Measurements from ENCODE around the gene CASP3. TPM values are rescaled to one million over a fixed set of nuclear protein-coding genes. Genes with fewer than 3 reads are reported as not detected.
"Not testable (repeated sequence)": the region's sequence is repeated elsewhere in the genome, so short reads cannot be mapped to it uniquely, and the experiment has no call there.

CASP3 gene
- total RNA-seq, 1 experiment from 2014 or later, result 65.5 TPM

DNA sequence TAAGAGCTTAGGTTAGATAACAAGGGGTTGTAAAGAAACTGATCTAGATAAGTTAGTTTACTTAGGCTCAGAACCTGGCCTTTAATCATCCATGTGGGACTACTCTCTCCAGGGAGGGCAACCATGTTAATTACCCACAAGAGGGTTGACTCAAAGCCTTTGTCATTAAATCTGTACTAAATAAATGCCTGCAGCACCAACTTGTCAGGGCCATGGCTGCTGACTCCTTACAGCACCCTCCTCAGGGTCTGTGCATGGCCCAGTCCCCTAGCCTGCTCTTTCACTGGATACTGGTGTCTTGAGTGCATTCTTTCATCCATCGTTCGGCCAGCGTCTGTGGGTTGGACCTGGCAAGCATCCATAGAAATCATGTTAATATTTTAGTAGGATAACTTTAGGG is 34.7 kb downstream of the CASP3 start:
- H3K4me3 ChIP-seq (ENCODE audit: low read depth, low read length, poor library complexity, severe bottlenecking), result no peak overlapping the region
- no peaks in the 10 kb centered on the region for H3K36me3 ChIP-seq (ENCODE audit: insufficient read depth, low read length, poor library complexity, severe bottlenecking)
- no peaks in the 10 kb centered on the region for H3K9me3 ChIP-seq (ENCODE audit: low read depth, low read length, poor library complexity, severe bottlenecking)
- CTCF ChIA-PET, result no interaction called here
- no peaks in the 10 kb centered on the region for H3K27me3 ChIP-seq (replicated peaks; ENCODE audit: insufficient read depth, low read depth, low read length, poor library complexity)
- POLR2A ChIA-PET (ENCODE audit: low non-redundant PET), result no interaction called here
- no TSS peak for BruUV-seq (replicated peaks)
- TF ChIP-seq EZH2 (IDR thresholded peaks at IDR 0.05; ENCODE audit: borderline replicate concordance, low read depth, low read length, poor library complexity, severe bottlenecking), result no peak
- TF ChIP-seq, protein P1, sequence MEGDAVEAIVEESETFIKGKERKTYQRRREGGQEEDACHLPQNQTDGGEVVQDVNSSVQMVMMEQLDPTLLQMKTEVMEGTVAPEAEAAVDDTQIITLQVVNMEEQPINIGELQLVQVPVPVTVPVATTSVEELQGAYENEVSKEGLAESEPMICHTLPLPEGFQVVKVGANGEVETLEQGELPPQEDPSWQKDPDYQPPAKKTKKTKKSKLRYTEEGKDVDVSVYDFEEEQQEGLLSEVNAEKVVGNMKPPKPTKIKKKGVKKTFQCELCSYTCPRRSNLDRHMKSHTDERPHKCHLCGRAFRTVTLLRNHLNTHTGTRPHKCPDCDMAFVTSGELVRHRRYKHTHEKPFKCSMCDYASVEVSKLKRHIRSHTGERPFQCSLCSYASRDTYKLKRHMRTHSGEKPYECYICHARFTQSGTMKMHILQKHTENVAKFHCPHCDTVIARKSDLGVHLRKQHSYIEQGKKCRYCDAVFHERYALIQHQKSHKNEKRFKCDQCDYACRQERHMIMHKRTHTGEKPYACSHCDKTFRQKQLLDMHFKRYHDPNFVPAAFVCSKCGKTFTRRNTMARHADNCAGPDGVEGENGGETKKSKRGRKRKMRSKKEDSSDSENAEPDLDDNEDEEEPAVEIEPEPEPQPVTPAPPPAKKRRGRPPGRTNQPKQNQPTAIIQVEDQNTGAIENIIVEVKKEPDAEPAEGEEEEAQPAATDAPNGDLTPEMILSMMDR (conservative IDR thresholded peaks at IDR 0.05; ENCODE audit: low read depth, low read length), result no peak
- intact Hi-C loops (cut with micrococcal nuclease; ENCODE audit: unreplicated experiment), result no loop called here
- H3K4me1 ChIP-seq (ENCODE audit: insufficient read depth, low read length, poor library complexity, severe bottlenecking), result no peaks in the 10 kb centered on the region
- no peak overlapping the region for H3K27ac ChIP-seq (ENCODE audit: low read depth, low read length, poor library complexity, severe bottlenecking)
- DNase-seq (ENCODE audit: low spot score), result no peak

DNA sequence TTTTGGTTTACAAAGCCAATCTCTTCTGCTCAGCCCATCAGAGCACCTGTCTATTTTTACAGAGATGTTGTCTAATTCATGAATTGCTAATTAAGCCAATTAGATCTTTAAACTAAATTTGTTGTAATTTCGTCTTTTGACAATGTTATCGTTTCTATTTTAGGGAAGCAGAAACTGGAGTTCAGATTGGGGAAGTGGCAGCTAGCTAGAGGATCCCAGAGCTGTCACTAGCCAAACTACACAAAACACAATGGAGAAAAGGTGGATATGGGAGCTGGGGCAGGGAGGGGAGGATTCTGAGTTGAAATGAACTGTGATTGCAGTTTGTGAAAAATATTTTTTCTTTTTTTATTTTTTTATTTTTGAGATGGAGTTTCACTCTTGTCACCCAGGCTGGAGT is 35.8 kb downstream of the CASP3 start:
- TF ChIP-seq, protein P1 (conservative IDR thresholded peaks at IDR 0.05; ENCODE audit: low read depth, low read length), result no peak
- TF ChIP-seq EZH2 (IDR thresholded peaks at IDR 0.05; ENCODE audit: borderline replicate concordance, low read depth, low read length, poor library complexity, severe bottlenecking), result no peak
- Histone ChIP-seq H3K27me3 (replicated peaks; ENCODE audit: insufficient read depth, low read depth, low read length, poor library complexity) (no peaks in the 10 kb centered on the region), H3K4me1 (ENCODE audit: insufficient read depth, low read length, poor library complexity, severe bottlenecking) (no peaks in the 10 kb centered on the region), H3K36me3 (ENCODE audit: insufficient read depth, low read length, poor library complexity, severe bottlenecking) (no peaks in the 10 kb centered on the region), H3K9me3 (ENCODE audit: low read depth, low read length, poor library complexity, severe bottlenecking) (no peaks in the 10 kb centered on the region), H3K4me3 (ENCODE audit: low read depth, low read length, poor library complexity, severe bottlenecking) (no peak overlapping the region), H3K27ac (ENCODE audit: low read depth, low read length, poor library complexity, severe bottlenecking) (no peak overlapping the region)
- POLR2A ChIA-PET (ENCODE audit: low non-redundant PET), result no interaction called here
- CTCF ChIA-PET, result no interaction called here
- DNase-seq (ENCODE audit: low spot score), result no peak
- no TSS peak for BruUV-seq (replicated peaks)
- intact Hi-C loops (cut with micrococcal nuclease; ENCODE audit: unreplicated experiment), result no loop called here

DNA sequence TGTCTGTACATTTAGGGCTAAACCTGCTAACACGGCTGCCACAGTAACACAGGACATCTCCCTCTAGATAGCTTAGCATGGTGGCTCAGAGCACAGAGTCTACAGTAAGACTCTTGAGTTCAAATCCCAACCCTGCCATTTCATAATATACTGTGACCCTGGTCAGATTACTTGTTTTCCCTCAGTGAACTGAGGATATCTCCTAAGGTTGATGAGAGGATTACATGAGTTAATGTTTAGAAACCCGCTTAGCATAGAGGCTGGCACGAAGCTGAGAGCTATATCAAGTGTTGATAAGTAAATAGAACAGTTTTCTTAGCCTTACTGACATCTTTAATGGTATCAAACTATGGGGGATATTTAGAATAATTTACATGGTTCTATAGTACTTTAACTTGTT is 37.2 kb downstream of the CASP3 start:
- CTCF ChIA-PET, result no interaction called here
- Histone ChIP-seq H3K36me3 (ENCODE audit: insufficient read depth, low read length, poor library complexity, severe bottlenecking) (no peaks in the 10 kb centered on the region), H3K4me3 (ENCODE audit: low read depth, low read length, poor library complexity, severe bottlenecking) (no peak overlapping the region), H3K9me3 (ENCODE audit: low read depth, low read length, poor library complexity, severe bottlenecking) (no peaks in the 10 kb centered on the region), H3K4me1 (ENCODE audit: insufficient read depth, low read length, poor library complexity, severe bottlenecking) (no peaks in the 10 kb centered on the region), H3K27ac (ENCODE audit: low read depth, low read length, poor library complexity, severe bottlenecking) (no peak overlapping the region), H3K27me3 (replicated peaks; ENCODE audit: insufficient read depth, low read depth, low read length, poor library complexity) (no peaks in the 10 kb centered on the region)
- no TSS peak for BruUV-seq (replicated peaks)
- TF ChIP-seq, protein P1 (conservative IDR thresholded peaks at IDR 0.05; ENCODE audit: low read depth, low read length), result no peak
- no peak for TF ChIP-seq EZH2 (IDR thresholded peaks at IDR 0.05; ENCODE audit: borderline replicate concordance, low read depth, low read length, poor library complexity, severe bottlenecking)
- DNase-seq (ENCODE audit: low spot score), result no peak
- intact Hi-C loops (cut with micrococcal nuclease; ENCODE audit: unreplicated experiment), result no loop called here
- POLR2A ChIA-PET (ENCODE audit: low non-redundant PET), result no interaction called here

DNA sequence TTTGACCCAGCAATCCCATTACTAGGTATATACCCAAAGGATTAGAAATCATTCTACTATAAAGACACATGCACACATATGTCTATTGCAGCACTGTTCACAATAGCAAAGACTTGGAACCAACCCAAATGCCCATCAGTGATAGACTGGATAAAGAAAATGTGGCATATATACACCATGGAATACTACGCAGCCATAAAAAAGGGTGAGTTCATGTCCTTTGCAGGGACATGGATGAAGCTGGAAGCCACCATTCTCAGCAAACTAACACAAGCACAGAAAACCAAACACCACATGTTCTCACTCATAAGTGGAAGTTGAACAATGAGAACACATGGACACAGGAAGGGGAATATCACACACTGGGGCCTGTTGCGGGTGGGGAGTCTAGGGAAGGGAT is 41.8 kb downstream of the CASP3 start:
- H3K4me1 ChIP-seq (ENCODE audit: insufficient read depth, low read length, poor library complexity, severe bottlenecking); intact Hi-C loops (cut with micrococcal nuclease; ENCODE audit: unreplicated experiment); H3K27me3 ChIP-seq (replicated peaks; ENCODE audit: insufficient read depth, low read depth, low read length, poor library complexity); CTCF ChIA-PET; DNase-seq (ENCODE audit: low spot score); H3K4me3 ChIP-seq (ENCODE audit: low read depth, low read length, poor library complexity, severe bottlenecking); BruUV-seq (replicated peaks); POLR2A ChIA-PET (ENCODE audit: low non-redundant PET); H3K27ac ChIP-seq (ENCODE audit: low read depth, low read length, poor library complexity, severe bottlenecking); H3K36me3 ChIP-seq (ENCODE audit: insufficient read depth, low read length, poor library complexity, severe bottlenecking); H3K9me3 ChIP-seq (ENCODE audit: low read depth, low read length, poor library complexity, severe bottlenecking): not testable (repeated sequence)

DNA sequence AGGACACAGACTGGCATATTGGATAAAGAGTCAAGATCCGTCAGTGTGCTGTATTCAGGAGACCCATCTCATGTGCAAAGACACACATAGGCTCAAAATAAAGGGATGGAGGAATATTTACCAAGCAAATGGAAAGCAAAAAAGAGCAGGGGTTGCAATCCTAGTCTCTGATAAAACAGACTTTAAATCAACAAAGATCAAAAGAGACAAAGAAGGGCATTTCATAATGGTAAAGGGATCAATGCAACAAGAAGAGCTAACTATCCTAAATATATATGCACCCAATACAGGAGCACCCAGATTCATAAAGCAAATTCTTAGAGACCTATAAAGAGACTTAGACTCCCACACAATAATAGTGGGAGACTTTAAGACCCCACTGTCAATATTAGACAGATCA is 46.4 kb downstream of the CASP3 start:
- H3K27me3 ChIP-seq (replicated peaks; ENCODE audit: insufficient read depth, low read depth, low read length, poor library complexity); H3K9me3 ChIP-seq (ENCODE audit: low read depth, low read length, poor library complexity, severe bottlenecking); BruUV-seq (replicated peaks); H3K36me3 ChIP-seq (ENCODE audit: insufficient read depth, low read length, poor library complexity, severe bottlenecking); POLR2A ChIA-PET (ENCODE audit: low non-redundant PET); DNase-seq (ENCODE audit: low spot score); CTCF ChIA-PET; H3K4me3 ChIP-seq (ENCODE audit: low read depth, low read length, poor library complexity, severe bottlenecking); intact Hi-C loops (cut with micrococcal nuclease; ENCODE audit: unreplicated experiment); H3K27ac ChIP-seq (ENCODE audit: low read depth, low read length, poor library complexity, severe bottlenecking); H3K4me1 ChIP-seq (ENCODE audit: insufficient read depth, low read length, poor library complexity, severe bottlenecking): not testable (repeated sequence)

DNA sequence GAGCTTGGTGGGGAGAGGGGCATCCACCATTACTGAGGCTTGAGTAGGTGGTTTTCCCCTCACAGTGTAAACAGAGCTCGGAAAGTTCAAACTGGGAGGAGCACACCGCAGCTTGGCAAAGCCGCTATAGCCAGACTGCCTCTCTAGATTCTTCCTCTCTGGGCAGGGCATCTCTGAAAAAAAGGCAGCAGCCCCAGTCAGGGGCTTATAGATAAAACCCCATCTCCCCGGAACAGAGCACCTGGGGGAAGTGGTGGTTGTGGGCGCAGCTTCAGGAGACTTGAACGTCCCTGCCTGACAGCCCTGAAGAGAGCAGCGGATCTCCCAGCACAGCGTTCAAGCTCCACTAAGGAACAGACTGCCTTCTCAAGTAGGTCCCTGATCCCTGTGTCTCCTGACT is 48.3 kb downstream of the CASP3 start:
- BruUV-seq (replicated peaks); H3K27ac ChIP-seq (ENCODE audit: low read depth, low read length, poor library complexity, severe bottlenecking); intact Hi-C loops (cut with micrococcal nuclease; ENCODE audit: unreplicated experiment); DNase-seq (ENCODE audit: low spot score); H3K4me1 ChIP-seq (ENCODE audit: insufficient read depth, low read length, poor library complexity, severe bottlenecking); H3K4me3 ChIP-seq (ENCODE audit: low read depth, low read length, poor library complexity, severe bottlenecking); CTCF ChIA-PET; H3K9me3 ChIP-seq (ENCODE audit: low read depth, low read length, poor library complexity, severe bottlenecking); H3K27me3 ChIP-seq (replicated peaks; ENCODE audit: insufficient read depth, low read depth, low read length, poor library complexity); H3K36me3 ChIP-seq (ENCODE audit: insufficient read depth, low read length, poor library complexity, severe bottlenecking): not testable (repeated sequence)
- POLR2A ChIA-PET (ENCODE audit: low non-redundant PET), result interaction anchor here (0.6 kb wide), 1 partner anchor 757 kb away, joined by 5 read pairs; no protein-coding TSS in a partner anchor
